A549 (cell line): Measurements from ENCODE around the gene COL11A2. TPM values are rescaled to one million over a fixed set of nuclear protein-coding genes. Genes with fewer than 3 reads are reported as not detected.

Source experiments
- ATAC-seq, 2 experiments: fragments of 200-7000 bp in 1 of 2; fragments of >200 bp in 1 of 2; cut with Nextera tagmentation in 1 of 2; cut with Tn5 transposase in 1 of 2; 3 replicates each; pipeline versions ENCODE4 v1.8.0 to v1.9.1; 2018 to 2020; ENCODE audit warnings: mild to moderate bottlenecking in 1 of 2, moderate library complexity in 1 of 2
- CTCF ChIA-PET: fragments of 300-600 bp; sonication (Branson Sonifier 250); formaldehyde crosslinking; extraction: SDS; loops from one replicate; lab custom pipeline; 2021; ENCODE audit warnings: antibody characterized with exemption, inconsistent platforms; lab: Yijun Ruan, JAX
- POLR2A ChIA-PET: fragments of 350-600 bp; formaldehyde crosslinking; extraction: SDS; loops from one replicate; lab custom pipeline; 2021; ENCODE audit warnings: antibody characterized with exemption, inconsistent platforms; lab: Yijun Ruan, JAX
- DNase-seq, 2 experiments: peaks; one replicate each; pipeline versions ENCODE4 v3.0.0 to v3.0.0-alpha.2; 2011 to 2016; ENCODE audit warnings: low read depth in 1 of 2, low spot score in 1 of 2
- FAIRE-seq: peaks from 2 replicates; lab custom pipeline; 2011; peaks lifted over from hg19 to GRCh38; lab: Jason Lieb, UNC
- H3K27ac ChIP-seq, 2 experiments: fragments of >200 bp; sonication (Bioruptor Twin); formaldehyde crosslinking; 3 replicates each; pipeline ENCODE4 v1.5.1; 2016 to 2017
- H3K4me1 ChIP-seq: fragments of >200 bp; sonication (Bioruptor Twin); formaldehyde crosslinking; 3 replicates; pipeline ENCODE4 v1.6.1; 2016
- H3K4me2 ChIP-seq: fragments of >200 bp; sonication (Bioruptor Twin); formaldehyde crosslinking; 3 replicates; pipeline ENCODE4 v1.6.1; 2016
- H3K4me3 ChIP-seq: fragments of >200 bp; sonication (Bioruptor Twin); formaldehyde crosslinking; 3 replicates; pipeline ENCODE4 v1.5.1; 2016
- H3K9me3 ChIP-seq: fragments of >200 bp; sonication (Bioruptor Twin); formaldehyde crosslinking; 3 replicates; pipeline ENCODE4 v1.6.1; 2016
- ATOH8 ChIP-seq: fragments of 250-450 bp; sonication (Bioruptor Pico); IDR thresholded peaks from 2 replicates; pipeline ENCODE4 v1.5.0; 2020; ENCODE audit warnings: low read depth, mild to moderate bottlenecking, moderate library complexity
- CEBPB ChIP-seq, 2 experiments: fragments of >200 bp in 1 of 2; sonication (Bioruptor Twin) in 1 of 2; formaldehyde crosslinking in 1 of 2; IDR thresholded peaks; 2 replicates each; pipeline ENCODE4 v1.6.1; 2012 to 2016
- CHD2 ChIP-seq: fragments of 150-350 bp; IDR thresholded peaks from 2 replicates; pipeline ENCODE4 v1.6.1; 2014; ENCODE audit warnings: low read length; ENCODE audit not compliant: partially characterized antibody
- FOXS1 ChIP-seq: fragments of 250-450 bp; sonication (Bioruptor Pico); IDR thresholded peaks from 2 replicates; pipeline ENCODE4 v1.5.0; 2020; ENCODE audit warnings: mild to moderate bottlenecking, moderate library complexity
- HEYL ChIP-seq: fragments of 250-450 bp; sonication (Bioruptor Pico); IDR thresholded peaks from 2 replicates; pipeline ENCODE4 v1.8.0; 2021; ENCODE audit warnings: mild to moderate bottlenecking, moderate library complexity
- HOXB13 ChIP-seq: fragments of 250-450 bp; sonication (Bioruptor Pico); IDR thresholded peaks from 2 replicates; pipeline ENCODE4 v1.5.0; 2020; ENCODE audit warnings: low read depth, mild to moderate bottlenecking, moderate library complexity
- NR3C1 ChIP-seq: fragments of >200 bp; sonication (Bioruptor Twin); formaldehyde crosslinking; IDR thresholded peaks from 3 replicates; pipeline ENCODE4 v1.6.1; 2017
- RAD21 ChIP-seq, 2 experiments: fragments of >200 bp in 1 of 2; sonication (Bioruptor Twin) in 1 of 2; formaldehyde crosslinking in 1 of 2; IDR thresholded peaks in 1 of 2; conservative IDR thresholded peaks in 1 of 2; 2 replicates in 1 of 2; 3 replicates in 1 of 2; pipeline ENCODE4 v1.6.1; 2012 to 2018; ENCODE audit warnings: inconsistent platforms in 1 of 2
- RNF2 ChIP-seq: fragments of 200-600 bp; sonication (generic); IDR thresholded peaks from 2 replicates; pipeline ENCODE4 v1.6.1; 2016; ENCODE audit warnings: low read depth, mild to moderate bottlenecking, antibody characterized with exemption, moderate library complexity, borderline replicate concordance
- SMC3 ChIP-seq: fragments of >200 bp; sonication (Bioruptor Twin); formaldehyde crosslinking; IDR thresholded peaks from 3 replicates; pipeline ENCODE4 v1.6.1; 2018; ENCODE audit warnings: inconsistent platforms
- ZC3H11A ChIP-seq: fragments of 450-650 bp; IDR thresholded peaks from 2 replicates; pipeline ENCODE4 v1.6.1; 2014; ENCODE audit warnings: antibody characterized with exemption, mild to moderate bottlenecking
- WGBS: methylation state at CpG from one replicate; pipeline ENCODE4 v1.1.6; 2017; ENCODE audit errors: missing lambda C conversion rate; 5-methylcytosine and 5-hydroxymethylcytosine counted together
- polyA plus RNA-seq, 4 experiments: library from polyadenylated mRNA; depleted of rRNA in 3 of 4; stranded (reverse); fragments of >200 nt; fragmentation: RNase III in 1 of 4; extraction: RNeasy Plus Mini Kit Qiagen cat#74134 plus additional on column Dnase treatment in 1 of 4; gene quantifications; 2 replicates in 3 of 4; 3 replicates in 1 of 4; pipeline ENCODE4 v1.2.3, GENCODE V29; 2011 to 2017
- TF ChIP-seq, protein P1 (sequence below): IDR thresholded peaks from 2 replicates; pipeline ENCODE4 v1.6.1; 2012; ENCODE audit warnings: low read depth, borderline replicate concordance
- TF ChIP-seq, protein P2 (sequence below): fragments of 450-650 bp; IDR thresholded peaks from 2 replicates; pipeline ENCODE4 v1.6.1; 2014; ENCODE audit warnings: antibody characterized with exemption
- TF ChIP-seq, protein P3 (sequence below): fragments of >200 bp; sonication (Bioruptor Twin); formaldehyde crosslinking; IDR thresholded peaks from 3 replicates; pipeline ENCODE4 v1.5.1; 2016
- TF ChIP-seq, protein P4 (sequence below): fragments of 200-600 bp; sonication (generic); IDR thresholded peaks from 2 replicates; pipeline ENCODE4 v1.6.1; 2016; ENCODE audit warnings: antibody characterized with exemption, mild to moderate bottlenecking, moderate library complexity

COL11A2 gene
- polyA plus RNA-seq, 2 of the 4 experiments (the other 2 are of a cell fraction): 0.66 to 1.3 TPM

GRCh38 chr6:33161354-33162331, 30.6 kb downstream of the COL11A2 start:
- Histone ChIP-seq H3K27ac (peak overlapping the region; percentile 78 to 91), H3K9me3 (no peaks in the 10 kb centered on the region), H3K4me1 (peaks cover 14% of the 10 kb centered on the region; the same call in 2 of the 3 replicates)
- CTCF ChIA-PET: interaction anchor here (0.7 to 5.2 kb wide), 18 partner anchors 8 to 159 kb away, joined by 3 to 39 read pairs (median 4); no protein-coding TSS in a partner anchor
- TF ChIP-seq, protein P1, sequence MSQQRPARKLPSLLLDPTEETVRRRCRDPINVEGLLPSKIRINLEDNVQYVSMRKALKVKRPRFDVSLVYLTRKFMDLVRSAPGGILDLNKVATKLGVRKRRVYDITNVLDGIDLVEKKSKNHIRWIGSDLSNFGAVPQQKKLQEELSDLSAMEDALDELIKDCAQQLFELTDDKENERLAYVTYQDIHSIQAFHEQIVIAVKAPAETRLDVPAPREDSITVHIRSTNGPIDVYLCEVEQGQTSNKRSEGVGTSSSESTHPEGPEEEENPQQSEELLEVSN: peak; percentile 44; the same call in 1 of the 2 replicates
- TF ChIP-seq, protein P2, sequence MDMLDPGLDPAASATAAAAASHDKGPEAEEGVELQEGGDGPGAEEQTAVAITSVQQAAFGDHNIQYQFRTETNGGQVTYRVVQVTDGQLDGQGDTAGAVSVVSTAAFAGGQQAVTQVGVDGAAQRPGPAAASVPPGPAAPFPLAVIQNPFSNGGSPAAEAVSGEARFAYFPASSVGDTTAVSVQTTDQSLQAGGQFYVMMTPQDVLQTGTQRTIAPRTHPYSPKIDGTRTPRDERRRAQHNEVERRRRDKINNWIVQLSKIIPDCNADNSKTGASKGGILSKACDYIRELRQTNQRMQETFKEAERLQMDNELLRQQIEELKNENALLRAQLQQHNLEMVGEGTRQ: 0 out of 2 replicates have a peak, but pooled peaks have one; percentile 14
- TF ChIP-seq RAD21 (conservative IDR thresholded peaks at IDR 0.05 in 1 of 2, IDR thresholded peaks at IDR 0.05 in 1 of 2) (peak; percentile 35 to 55; a peak in 3 of 5 replicates), FOXS1 (no peak), RNF2 (0 out of 2 replicates have a peak, but pooled peaks have one; percentile 23), SMC3 (peak; percentile 79), NR3C1 (no peak)
- TF ChIP-seq, protein P3, sequence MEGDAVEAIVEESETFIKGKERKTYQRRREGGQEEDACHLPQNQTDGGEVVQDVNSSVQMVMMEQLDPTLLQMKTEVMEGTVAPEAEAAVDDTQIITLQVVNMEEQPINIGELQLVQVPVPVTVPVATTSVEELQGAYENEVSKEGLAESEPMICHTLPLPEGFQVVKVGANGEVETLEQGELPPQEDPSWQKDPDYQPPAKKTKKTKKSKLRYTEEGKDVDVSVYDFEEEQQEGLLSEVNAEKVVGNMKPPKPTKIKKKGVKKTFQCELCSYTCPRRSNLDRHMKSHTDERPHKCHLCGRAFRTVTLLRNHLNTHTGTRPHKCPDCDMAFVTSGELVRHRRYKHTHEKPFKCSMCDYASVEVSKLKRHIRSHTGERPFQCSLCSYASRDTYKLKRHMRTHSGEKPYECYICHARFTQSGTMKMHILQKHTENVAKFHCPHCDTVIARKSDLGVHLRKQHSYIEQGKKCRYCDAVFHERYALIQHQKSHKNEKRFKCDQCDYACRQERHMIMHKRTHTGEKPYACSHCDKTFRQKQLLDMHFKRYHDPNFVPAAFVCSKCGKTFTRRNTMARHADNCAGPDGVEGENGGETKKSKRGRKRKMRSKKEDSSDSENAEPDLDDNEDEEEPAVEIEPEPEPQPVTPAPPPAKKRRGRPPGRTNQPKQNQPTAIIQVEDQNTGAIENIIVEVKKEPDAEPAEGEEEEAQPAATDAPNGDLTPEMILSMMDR: peak; percentile 72
- TF ChIP-seq, all 56 proteins: peak for 6
- Histone ChIP-seq H3K4me3 (peak overlapping the region; percentile 49), H3K4me2 (peak overlapping the region; percentile 86)
- FAIRE-seq (no peak), DNase-seq (peak; percentile 37 to 74), ATAC-seq (peak; percentile 87 to 94)
- WGBS: 27% methylated on average over 15 of the region's 58 CpGs
- POLR2A ChIA-PET: no interaction called here

DNA sequence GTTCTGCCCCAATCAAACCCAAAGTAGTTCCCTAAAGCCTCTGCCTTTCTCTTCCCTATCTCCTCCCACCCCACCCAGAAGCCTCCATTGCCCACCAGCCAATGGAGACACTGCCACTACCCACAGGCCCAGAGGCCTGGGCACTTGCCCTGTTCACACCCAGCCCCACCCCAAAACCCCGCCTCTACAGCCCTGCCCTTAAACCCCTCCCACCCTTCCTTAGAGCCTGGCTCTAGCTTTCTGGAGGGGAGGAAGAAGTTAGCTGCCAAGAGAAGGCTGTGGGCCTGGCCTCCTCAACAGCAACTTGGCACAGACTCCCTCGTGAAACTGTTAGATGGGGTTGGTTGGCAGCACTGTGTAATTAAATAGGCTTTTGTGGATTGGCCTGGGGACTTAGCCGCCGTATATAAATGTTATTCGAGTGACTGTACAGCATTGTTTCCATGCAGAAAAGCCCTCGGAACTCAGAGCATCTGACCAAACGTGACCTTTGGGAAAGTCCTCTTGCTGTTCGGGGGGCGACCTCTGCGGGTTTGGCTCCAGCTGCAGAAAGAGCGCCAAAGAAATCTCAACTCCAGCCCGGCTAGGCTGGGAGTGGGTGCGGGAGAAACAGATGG, 31.4 kb downstream of the COL11A2 start:
- ChIA-PET POLR2A (no interaction called here), CTCF (interaction anchor here (0.7 to 5.2 kb wide), 15 partner anchors 7 to 159 kb away, joined by 3 to 39 read pairs (median 4); no protein-coding TSS in a partner anchor)
- no peaks in the 10 kb centered on the region for H3K9me3 ChIP-seq
- ATAC-seq (peak in 1 of 2 experiments; percentile 65; a peak in 3 of 6 replicates), FAIRE-seq (no peak), DNase-seq (peak in 1 of 2 experiments; percentile 45)
- 29% methylated on average over 6 of the region's 13 CpGs for WGBS
- peak overlapping the region in 1 of 2 experiments; percentile 91; a peak in 2 of 6 replicates for H3K27ac ChIP-seq
- peak overlapping the region; percentile 86 for H3K4me2 ChIP-seq
- H3K4me1 ChIP-seq: peaks cover 14% of the 10 kb centered on the region; the same call in 2 of the 3 replicates
- H3K4me3 ChIP-seq: peak overlapping the region; percentile 49; the same call in 1 of the 3 replicates
- TF ChIP-seq ATOH8: no peak
- TF ChIP-seq HEYL (CRISPR knock-in tag): no peak
- TF ChIP-seq, protein P4, sequence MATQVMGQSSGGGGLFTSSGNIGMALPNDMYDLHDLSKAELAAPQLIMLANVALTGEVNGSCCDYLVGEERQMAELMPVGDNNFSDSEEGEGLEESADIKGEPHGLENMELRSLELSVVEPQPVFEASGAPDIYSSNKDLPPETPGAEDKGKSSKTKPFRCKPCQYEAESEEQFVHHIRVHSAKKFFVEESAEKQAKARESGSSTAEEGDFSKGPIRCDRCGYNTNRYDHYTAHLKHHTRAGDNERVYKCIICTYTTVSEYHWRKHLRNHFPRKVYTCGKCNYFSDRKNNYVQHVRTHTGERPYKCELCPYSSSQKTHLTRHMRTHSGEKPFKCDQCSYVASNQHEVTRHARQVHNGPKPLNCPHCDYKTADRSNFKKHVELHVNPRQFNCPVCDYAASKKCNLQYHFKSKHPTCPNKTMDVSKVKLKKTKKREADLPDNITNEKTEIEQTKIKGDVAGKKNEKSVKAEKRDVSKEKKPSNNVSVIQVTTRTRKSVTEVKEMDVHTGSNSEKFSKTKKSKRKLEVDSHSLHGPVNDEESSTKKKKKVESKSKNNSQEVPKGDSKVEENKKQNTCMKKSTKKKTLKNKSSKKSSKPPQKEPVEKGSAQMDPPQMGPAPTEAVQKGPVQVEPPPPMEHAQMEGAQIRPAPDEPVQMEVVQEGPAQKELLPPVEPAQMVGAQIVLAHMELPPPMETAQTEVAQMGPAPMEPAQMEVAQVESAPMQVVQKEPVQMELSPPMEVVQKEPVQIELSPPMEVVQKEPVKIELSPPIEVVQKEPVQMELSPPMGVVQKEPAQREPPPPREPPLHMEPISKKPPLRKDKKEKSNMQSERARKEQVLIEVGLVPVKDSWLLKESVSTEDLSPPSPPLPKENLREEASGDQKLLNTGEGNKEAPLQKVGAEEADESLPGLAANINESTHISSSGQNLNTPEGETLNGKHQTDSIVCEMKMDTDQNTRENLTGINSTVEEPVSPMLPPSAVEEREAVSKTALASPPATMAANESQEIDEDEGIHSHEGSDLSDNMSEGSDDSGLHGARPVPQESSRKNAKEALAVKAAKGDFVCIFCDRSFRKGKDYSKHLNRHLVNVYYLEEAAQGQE: no peak
- TF ChIP-seq HOXB13 (CRISPR knock-in tag): no peak
- no peak for TF ChIP-seq CEBPB (IDR thresholded peaks at IDR 0.05)
- no peak for TF ChIP-seq ZC3H11A
- TF ChIP-seq CHD2: no peak
